NCI-H2081 treated with DMSO at 0.1 percent for 48 hours (cell line): ENCODE results near the gene SH2B3.

Experiments
- DNase-seq: peaks from one replicate; lab custom pipeline; 2025; lab: John Stamatoyannopoulos, UW

Gene SH2B3

DNA sequence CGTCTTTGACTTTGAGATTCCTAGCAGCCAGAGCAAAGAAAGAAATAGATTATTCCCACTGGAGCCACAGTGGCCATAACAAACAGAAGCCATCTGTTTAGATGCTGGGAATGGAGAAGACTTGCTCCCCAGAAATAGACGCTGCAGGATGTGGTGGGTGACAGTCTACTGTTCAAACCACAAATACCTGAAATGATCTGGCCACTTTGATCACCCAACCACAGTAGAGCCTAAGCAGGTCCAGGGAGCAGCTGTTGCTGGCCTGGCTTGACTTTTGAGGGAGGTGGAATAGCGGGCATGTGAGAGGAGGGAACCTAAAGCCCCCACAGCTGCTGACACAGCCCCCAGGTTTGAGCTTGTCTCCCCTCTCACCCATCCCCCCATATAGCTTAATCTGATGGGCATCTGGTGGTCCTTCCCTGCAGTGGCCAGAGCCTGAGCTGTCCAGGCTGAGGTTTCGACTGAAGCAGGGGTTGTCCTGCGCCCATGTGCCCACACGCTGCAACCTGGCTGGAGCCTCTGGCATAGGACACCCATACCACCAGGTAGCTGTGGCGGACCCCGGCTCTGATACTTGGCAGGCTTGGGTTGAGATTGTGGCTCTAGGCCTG is 38.7 kb downstream of the SH2B3 start:
- DNase-seq: no peak

DNA sequence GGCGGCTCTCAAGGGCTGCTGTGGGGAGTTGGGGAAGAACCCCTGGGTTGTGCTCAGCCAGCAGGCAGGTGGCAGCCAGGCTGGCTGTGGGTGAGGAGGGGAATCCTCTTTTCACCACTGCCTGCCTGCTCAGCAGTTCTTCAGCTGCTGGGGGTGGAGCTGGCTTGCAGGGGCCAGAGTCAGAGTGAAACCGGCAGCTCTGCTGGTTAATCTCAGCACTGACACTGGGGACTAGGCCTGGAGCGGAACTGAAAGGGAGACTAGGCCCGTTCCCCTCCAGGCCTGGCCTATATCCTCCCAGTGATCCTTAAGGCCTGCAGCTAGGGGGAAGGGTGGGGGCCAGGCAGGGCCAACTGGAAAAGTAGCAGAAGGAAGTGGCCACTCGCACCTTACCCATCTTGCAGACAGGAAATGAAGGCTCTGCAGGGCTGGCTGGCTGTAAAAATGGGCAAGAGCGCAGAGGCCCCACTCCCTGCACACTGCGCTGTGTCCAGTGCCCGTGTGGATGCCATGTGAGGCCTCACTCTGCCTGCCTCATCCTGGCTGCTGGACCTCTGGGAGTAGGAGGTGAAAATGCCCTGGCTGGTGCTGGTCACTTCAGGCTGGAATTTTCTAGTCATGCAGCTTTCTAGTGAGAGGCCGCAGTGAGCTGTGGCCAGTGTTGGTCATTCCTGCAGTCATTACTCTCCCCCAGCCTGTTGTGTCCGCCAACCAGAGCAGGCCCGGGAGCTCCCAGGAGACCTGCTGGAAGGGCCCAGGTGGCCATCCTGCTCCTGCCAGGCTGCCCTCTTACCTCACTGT is 39.4 kb downstream of the SH2B3 start:
- DNase-seq: no peak

GRCh38 chr12:111445726-111446581 is 40.2 kb downstream of the SH2B3 start:
- DNase-seq: no peak

GRCh38 chr12:111446631-111447570 is 41.2 kb downstream of the SH2B3 start:
- DNase-seq: no peak

GRCh38 chr12:111447571-111448265 is 42.0 kb downstream of the SH2B3 start:
- DNase-seq: no peak

DNA sequence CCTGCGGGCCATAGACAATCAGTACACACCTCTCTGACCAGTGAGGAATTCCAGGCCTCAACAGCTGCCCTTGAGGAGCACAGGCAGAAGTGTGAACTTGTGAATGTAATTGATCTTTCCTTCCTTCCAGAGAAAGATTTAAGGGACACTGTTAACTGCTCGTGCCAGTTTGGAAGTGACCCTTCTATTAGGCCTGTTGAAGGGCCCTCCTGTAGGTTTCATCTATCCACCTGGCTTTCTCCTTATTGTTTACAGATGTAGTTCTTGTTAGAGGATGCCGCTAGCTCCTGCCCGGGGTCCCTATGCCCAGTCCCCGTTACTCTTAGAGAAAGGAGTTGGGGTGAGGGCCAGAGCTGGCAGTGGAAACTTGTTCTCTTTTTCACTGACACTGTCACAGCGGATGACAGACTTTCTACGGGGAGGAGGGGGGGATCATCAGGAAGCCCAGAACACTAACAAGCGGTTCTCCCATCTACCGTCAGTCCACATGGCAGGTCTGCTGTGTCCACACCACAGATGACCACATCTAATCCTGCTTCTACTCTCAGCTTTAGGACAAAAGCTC is 42.6 kb downstream of the SH2B3 start:
- no peak for DNase-seq

GRCh38 chr12:111448846-111449790 is 43.4 kb downstream of the SH2B3 start:
- no peak for DNase-seq

GRCh38 chr12:111450676-111451075 is 45.0 kb downstream of the SH2B3 start:
- no peak for DNase-seq

GRCh38 chr12:111451232-111451631 is 45.5 kb downstream of the SH2B3 start:
- DNase-seq: no peak

GRCh38 chr12:111451649-111452129 is 46.0 kb downstream of the SH2B3 start:
- peak; percentile 18 for DNase-seq

GRCh38 chr12:111453071-111453989 is 47.6 kb downstream of the SH2B3 start:
- no peak for DNase-seq

- no peak for DNase-seq
These were observed 48.6 kb downstream of the SH2B3 start for GRCh38 chr12:111454311-111454710.

DNA sequence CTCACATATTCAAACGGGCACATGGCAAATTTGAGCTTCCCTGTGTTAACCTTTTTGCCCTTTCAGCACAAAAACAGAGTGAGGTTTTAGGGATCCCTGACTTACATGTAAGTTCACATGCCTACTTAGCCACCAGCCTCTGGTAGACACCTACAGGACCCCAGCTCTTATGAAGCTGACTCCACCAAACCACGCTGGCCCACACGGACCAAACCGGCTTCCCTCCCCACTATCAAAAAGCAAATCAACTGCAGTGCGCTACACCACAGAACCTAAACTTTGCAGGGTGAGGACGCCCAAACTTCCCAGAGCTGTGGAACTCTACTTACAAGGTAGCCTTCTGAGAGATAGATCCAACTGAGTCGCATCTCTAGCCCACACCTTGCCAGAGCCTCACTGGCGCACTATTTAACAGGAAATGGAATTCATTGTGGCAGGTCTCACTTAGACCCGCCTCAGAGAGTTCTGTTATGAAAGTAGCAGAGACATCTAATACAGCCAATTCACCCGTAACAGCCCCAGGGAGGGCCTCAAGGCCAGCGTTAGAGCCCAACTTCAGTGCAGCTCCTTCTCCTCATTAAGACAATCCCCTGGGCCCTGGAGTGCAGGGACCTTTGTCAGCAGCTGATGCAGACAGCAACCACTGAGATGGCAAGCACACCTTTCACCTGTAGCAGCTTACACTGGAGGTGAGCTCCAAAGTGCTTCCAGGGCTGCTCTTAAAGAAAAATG is 49.2 kb downstream of the SH2B3 start:
- DNase-seq: no peak

DNA sequence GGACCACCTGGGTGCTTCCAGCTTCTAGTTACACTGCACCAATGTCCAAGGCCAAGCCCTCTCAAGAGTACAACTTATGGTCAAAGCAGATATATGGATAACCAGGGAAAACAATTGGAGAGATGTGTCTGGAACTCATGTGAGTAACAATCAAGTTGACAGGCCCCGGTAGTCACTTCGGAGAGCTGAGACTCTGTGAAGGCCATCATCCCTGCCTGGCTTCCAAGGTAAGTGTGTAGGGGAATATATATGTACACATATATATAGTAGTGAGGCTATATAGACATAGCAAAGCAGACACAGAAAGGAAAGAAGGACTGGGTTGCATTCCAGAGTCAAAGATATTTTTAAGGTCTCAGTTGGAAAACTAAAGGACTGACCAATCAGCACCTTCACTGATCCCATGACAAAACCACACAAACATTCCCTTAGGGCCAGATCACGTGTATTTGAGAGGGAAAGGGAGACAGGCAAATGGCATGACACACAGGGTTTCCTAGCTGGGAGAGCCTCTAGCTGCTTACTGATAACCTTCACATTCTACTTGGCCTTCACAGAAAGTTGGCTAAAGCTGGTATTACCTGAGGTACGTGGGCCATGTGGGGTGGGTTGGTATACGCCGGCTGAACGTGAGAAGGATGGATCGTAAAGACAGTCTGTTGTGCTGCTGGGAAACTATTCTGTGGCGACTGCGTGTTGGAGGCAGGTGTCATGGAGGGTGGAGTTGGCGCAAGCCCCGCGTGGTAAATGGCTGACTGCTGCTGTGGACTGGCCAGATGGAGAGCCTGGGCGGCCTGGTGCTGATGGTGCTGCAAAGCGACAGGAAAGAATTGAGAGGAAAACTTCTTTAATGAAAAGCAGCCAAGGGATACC is 50.0 kb downstream of the SH2B3 start:
- DNase-seq: no peak

DNA sequence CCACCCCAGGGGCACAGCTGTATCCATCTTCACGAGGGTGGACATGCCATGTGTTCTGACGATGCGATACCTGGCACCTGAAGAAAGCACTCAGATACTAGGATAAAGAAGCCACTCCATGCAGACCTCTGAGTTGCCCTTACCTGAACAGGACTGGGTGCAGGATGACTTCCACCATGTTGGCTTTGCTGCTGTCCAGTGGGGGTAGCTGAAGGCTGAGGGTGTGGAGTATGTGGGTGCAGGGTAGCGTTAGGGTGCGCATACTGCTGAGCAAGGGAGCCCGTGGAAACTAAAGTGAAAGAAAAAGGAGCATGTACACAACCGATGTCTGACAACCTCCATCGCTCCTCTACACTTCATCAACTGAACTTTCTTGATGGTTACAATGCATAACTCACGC is 51.3 kb downstream of the SH2B3 start:
- no peak for DNase-seq

DNA sequence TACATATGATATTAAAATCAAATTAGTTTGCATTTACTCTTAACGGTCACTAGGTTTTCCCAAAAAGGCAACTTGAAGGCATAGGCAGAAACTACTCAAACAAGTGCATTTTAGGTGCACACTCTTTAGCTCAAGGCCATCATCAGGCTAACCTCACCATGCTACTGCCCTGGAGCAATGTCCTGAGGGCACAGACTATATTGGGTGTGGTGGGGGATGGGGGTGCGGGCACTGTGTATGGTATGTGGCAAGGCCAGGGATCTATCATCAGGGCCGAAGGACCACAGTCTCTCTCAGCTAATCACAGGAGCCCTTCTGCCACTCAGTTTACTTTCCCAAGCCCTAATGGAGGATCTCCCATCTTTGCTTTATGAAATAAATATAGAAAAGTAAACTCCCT is 51.9 kb downstream of the SH2B3 start:
- no peak for DNase-seq
